Muscle of leg (tissue), 11 donors: Measurements from ENCODE around the gene TFAP2A. TPM values are rescaled to one million over a fixed set of nuclear protein-coding genes. Genes with fewer than 3 reads are reported as not detected.
A peak's percentile ranks its signal among the peaks of the same experiment; 100 is the strongest.

Experiments
- DNase-seq: peaks from one replicate; pipeline ENCODE4 v3.0.0; 2013
- H3K27ac ChIP-seq: one replicate; pipeline ENCODE4 v1.5.1; 2013; ENCODE audit warnings: mild to moderate bottlenecking, low read length, control low read depth
- H3K27me3 ChIP-seq: one replicate; pipeline ENCODE4 v1.6.1; 2013; ENCODE audit warnings: low read length; ENCODE audit not compliant: control insufficient read depth, insufficient read depth
- H3K36me3 ChIP-seq: one replicate; pipeline ENCODE4 v1.6.1; 2013; ENCODE audit warnings: low read length; ENCODE audit not compliant: control insufficient read depth, insufficient read depth
- H3K4me1 ChIP-seq: one replicate; pipeline ENCODE4 v1.6.1; 2013; ENCODE audit warnings: low read length; ENCODE audit not compliant: control insufficient read depth, insufficient read depth
- H3K4me3 ChIP-seq: one replicate; pipeline ENCODE4 v1.5.1; 2013; ENCODE audit warnings: low read length, control low read depth
- H3K9me3 ChIP-seq: replicated peaks from 2 replicates; pipeline ENCODE4 v1.6.1; 2013; ENCODE audit warnings: low read depth, low read length; ENCODE audit not compliant: control insufficient read depth
- WGBS: methylation state at CpG from one replicate; pipeline ENCODE4 v1.1.5; 2013; ENCODE audit warnings: missing lambda C conversion rate; ENCODE audit not compliant: insufficient coverage; 5-methylcytosine and 5-hydroxymethylcytosine counted together
- polyA plus RNA-seq, 8 donors: library from polyadenylated mRNA; unstranded; fragments of 120-200 nt; gene quantifications; one replicate each; pipeline versions ENCODE4 v1.2.1 to v1.2.3, GENCODE V29; 2013; ENCODE audit warnings: inconsistent platforms in 1 of 8, low replicate concordance in 1 of 8; ENCODE audit not compliant: insufficient read length in 8 of 8, insufficient read depth in 1 of 8
- total RNA-seq: library from RNA; stranded (reverse); fragments of 120-200 nt; gene quantifications from one replicate; pipeline ENCODE4 v1.2.4, GENCODE V29; 2013

Gene TFAP2A
- total and polyA plus RNA-seq, 9 donors: 0.13 to 11.4 (median 0.46) TPM

- H3K9me3 ChIP-seq: no peaks in the 10 kb centered on the region
- H3K36me3 ChIP-seq: no peaks in the 10 kb centered on the region
- H3K27ac ChIP-seq: no peak overlapping the region
- H3K4me1 ChIP-seq: no peaks in the 10 kb centered on the region
- no peak for DNase-seq
- peaks cover 2% of the 10 kb centered on the region for H3K27me3 ChIP-seq
- H3K4me3 ChIP-seq: no peak overlapping the region
- 75% methylated on average over 2 of the region's 5 CpGs for WGBS
Observed at GRCh38 chr6:10449751-10450150, 34.9 kb upstream of the TFAP2A start.

GRCh38 chr6:10448096-10448495 lies 33.2 kb upstream of the TFAP2A start:
- Histone ChIP-seq H3K27ac (no peak overlapping the region), H3K9me3 (no peaks in the 10 kb centered on the region), H3K4me3 (no peak overlapping the region), H3K27me3 (peaks cover 2% of the 10 kb centered on the region), H3K36me3 (no peaks in the 10 kb centered on the region), H3K4me1 (no peaks in the 10 kb centered on the region)
- no CpG with 5 or more reads among the region's 1 CpG for WGBS
- no peak for DNase-seq

GRCh38 chr6:10446548-10446947 lies 31.7 kb upstream of the TFAP2A start:
- Histone ChIP-seq H3K27ac (no peak overlapping the region), H3K4me1 (no peaks in the 10 kb centered on the region), H3K36me3 (no peaks in the 10 kb centered on the region), H3K4me3 (no peak overlapping the region), H3K9me3 (no peaks in the 10 kb centered on the region), H3K27me3 (peaks cover 2% of the 10 kb centered on the region)
- no CpG with 5 or more reads among the region's 1 CpG for WGBS
- no peak for DNase-seq

- Histone ChIP-seq H3K36me3 (no peaks in the 10 kb centered on the region), H3K4me1 (no peaks in the 10 kb centered on the region), H3K27ac (no peak overlapping the region), H3K9me3 (no peaks in the 10 kb centered on the region), H3K27me3 (peaks cover 2% of the 10 kb centered on the region), H3K4me3 (no peak overlapping the region)
- 40% methylated on average over 1 of the region's 3 CpGs for WGBS
- DNase-seq: no peak
Observed at GRCh38 chr6:10441655-10442009, 26.8 kb upstream of the TFAP2A start.

GRCh38 chr6:10441004-10441654 lies 26.3 kb upstream of the TFAP2A start:
- Histone ChIP-seq H3K36me3 (no peaks in the 10 kb centered on the region), H3K27ac (no peak overlapping the region), H3K9me3 (no peaks in the 10 kb centered on the region), H3K27me3 (peaks cover 2% of the 10 kb centered on the region), H3K4me1 (no peaks in the 10 kb centered on the region), H3K4me3 (no peak overlapping the region)
- no peak for DNase-seq
- 57% methylated on average over 4 of the region's 7 CpGs for WGBS

- no peaks in the 10 kb centered on the region for H3K4me1 ChIP-seq
- WGBS: 85% methylated on average over 2 of the region's 3 CpGs
- H3K27me3 ChIP-seq: peaks cover 6% of the 10 kb centered on the region
- no peaks in the 10 kb centered on the region for H3K36me3 ChIP-seq
- H3K27ac ChIP-seq: no peak overlapping the region
- no peak for DNase-seq
- H3K9me3 ChIP-seq: no peaks in the 10 kb centered on the region
- H3K4me3 ChIP-seq: no peak overlapping the region
Observed at GRCh38 chr6:10437891-10438290, 23.0 kb upstream of the TFAP2A start.

- WGBS: 0% methylated on average over 1 of the region's 4 CpGs
- no peak overlapping the region for H3K4me3 ChIP-seq
Observed at GRCh38 chr6:10434235-10434634, 19.4 kb upstream of the TFAP2A start.

GRCh38 chr6:10433322-10433721 lies 18.4 kb upstream of the TFAP2A start:
- H3K4me1 ChIP-seq: no peaks in the 10 kb centered on the region
- no peaks in the 10 kb centered on the region for H3K9me3 ChIP-seq
- H3K27ac ChIP-seq: no peak overlapping the region
- no peak for DNase-seq
- 92% methylated on average over 3 of the region's 4 CpGs for WGBS
- H3K27me3 ChIP-seq: peaks cover 10% of the 10 kb centered on the region
- H3K4me3 ChIP-seq: no peak overlapping the region
- no peaks in the 10 kb centered on the region for H3K36me3 ChIP-seq

More at GRCh38 chr6:10434235-10434634, 19.4 kb upstream of the TFAP2A start:
- Histone ChIP-seq H3K9me3 (no peaks in the 10 kb centered on the region), H3K27me3 (peaks cover 10% of the 10 kb centered on the region), H3K27ac (no peak overlapping the region), H3K4me1 (no peaks in the 10 kb centered on the region), H3K36me3 (no peaks in the 10 kb centered on the region)
- DNase-seq: no peak

- H3K9me3 ChIP-seq: no peaks in the 10 kb centered on the region
- no peak overlapping the region for H3K4me3 ChIP-seq
- no peak for DNase-seq
- peaks cover 3% of the 10 kb centered on the region for H3K4me1 ChIP-seq
- peaks cover 13% of the 10 kb centered on the region for H3K27me3 ChIP-seq
- no peaks in the 10 kb centered on the region for H3K36me3 ChIP-seq
- WGBS: 67% methylated on average over 1 of the region's 7 CpGs
- H3K27ac ChIP-seq: no peak overlapping the region
Observed at GRCh38 chr6:10431423-10432164, 16.7 kb upstream of the TFAP2A start.

GRCh38 chr6:10429638-10430427 lies 15.0 kb upstream of the TFAP2A start:
- H3K9me3 ChIP-seq: no peaks in the 10 kb centered on the region
- no peaks in the 10 kb centered on the region for H3K36me3 ChIP-seq
- H3K4me3 ChIP-seq: no peak overlapping the region
- 13% methylated on average over 2 of the region's 12 CpGs for WGBS
- H3K27me3 ChIP-seq: peaks cover 30% of the 10 kb centered on the region
- H3K27ac ChIP-seq: no peak overlapping the region
- peak; percentile 53 for DNase-seq
- peaks cover 11% of the 10 kb centered on the region for H3K4me1 ChIP-seq
